Measurements from ENCODE around the gene WDR1.

The WDR1 gene

DNA sequence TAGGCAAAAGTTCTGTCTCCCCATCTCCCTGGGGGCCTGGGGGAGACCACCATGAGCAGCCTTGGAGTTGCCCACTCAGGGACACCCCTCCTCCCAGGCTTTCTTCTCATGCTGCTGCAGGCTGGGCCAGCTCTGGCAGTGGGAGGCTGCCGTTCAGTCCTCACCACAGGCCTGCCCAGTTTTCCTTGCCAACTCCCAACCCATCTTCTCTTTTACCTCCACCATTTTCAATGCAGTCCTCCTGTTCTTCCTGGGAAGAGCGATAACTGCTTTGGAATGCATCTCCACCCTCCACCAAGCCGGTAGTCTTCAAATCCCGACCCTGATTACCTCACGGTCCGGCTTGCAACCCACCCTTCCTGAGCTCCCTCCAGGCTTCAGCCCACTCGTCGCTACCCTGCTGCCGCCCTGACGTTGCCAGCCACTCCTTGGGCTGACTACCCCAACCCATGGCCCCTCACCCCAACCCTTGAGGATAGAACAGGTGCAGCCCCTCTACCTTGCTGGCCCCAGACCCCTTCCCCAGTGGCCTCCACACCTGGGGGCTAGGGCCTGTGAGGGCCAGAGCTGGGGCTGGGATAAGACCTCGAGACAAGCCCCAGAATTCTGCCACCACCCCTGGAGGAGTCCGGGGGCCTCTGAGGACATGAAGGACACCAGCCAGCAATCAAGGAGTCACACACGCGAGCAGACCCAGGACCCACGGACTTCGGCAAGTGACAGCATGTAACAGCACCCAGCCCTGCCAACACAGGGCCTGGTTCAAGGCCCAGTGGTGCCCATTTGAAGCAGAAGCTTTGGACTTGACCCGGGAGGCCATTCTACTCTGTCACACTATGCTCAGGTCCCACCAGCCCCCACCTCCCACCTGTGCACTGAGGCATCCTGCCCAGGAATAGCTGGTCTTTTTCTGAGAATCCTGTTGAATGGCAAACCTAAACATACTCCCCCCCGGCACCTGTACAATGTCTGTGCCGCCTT lies 9.2 kb downstream of the WDR1 start:
- Histone ChIP-seq H3K27ac (ENCODE audit: low read depth, low read length) (peak overlapping the region; percentile 65), H3K9me3 (ENCODE audit: control insufficient read depth in 5 of 5, low read length in 5 of 5) (no peaks in the 10 kb centered on the region)

DNA sequence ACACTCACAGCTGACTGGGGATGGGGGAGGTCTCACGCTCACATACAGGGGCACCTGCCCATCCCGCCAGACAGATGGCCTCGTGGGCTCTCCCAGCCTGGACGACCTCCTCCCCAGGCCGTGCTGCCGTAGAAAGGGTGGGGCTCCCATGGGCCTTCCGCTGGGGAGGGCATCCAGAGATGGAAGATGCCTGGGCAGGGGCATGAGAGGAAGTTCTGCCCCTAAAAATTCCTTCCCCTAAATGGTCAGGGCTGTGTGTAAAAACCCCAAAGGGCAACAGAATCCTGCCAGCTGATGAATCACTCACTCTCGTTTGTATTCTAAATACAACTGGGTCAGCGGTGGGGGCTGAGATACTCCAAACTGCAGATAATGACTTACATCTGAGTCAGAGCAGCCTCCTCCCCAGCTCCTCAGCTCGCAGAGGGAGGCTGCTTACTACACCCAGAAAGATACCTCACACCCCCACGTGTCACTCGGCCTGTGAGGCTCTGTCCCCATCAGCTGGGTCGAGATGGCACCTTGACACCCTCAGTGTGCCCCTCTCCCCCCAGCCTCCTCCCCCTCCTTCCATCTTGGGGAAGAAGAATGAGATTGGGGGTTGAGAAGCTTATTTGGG lies 10.1 kb downstream of the WDR1 start:
- Histone ChIP-seq H3K27ac (ENCODE audit: low read depth, low read length) (peak overlapping the region; percentile 65), H3K9me3 (ENCODE audit: control insufficient read depth in 5 of 5, low read length in 5 of 5) (no peaks in the 10 kb centered on the region), H3K4me1 (ENCODE audit: control insufficient read depth in 5 of 5, insufficient read depth in 5 of 5, low read length in 5 of 5) (peaks cover 8 to 80% (median 62%) of the 10 kb centered on the region in 5 donors), H3K4me3 (ENCODE audit: low read depth in 1 of 5, low read length in 5 of 5) (peak overlapping the region in 2 of 5 donors; percentile 3 to 17), H3K9ac (ENCODE audit: low read length in 5 of 5) (peak overlapping the region in 2 of 5 donors; percentile 16 to 28), H3K27me3 (ENCODE audit: control insufficient read depth in 5 of 5, insufficient read depth in 4 of 5, low read length in 5 of 5) (no peaks in the 10 kb centered on the region), H3K36me3 (ENCODE audit: control insufficient read depth in 5 of 5, insufficient read depth in 5 of 5, low read length in 5 of 5) (peaks cover 0 to 61% (median 48%) of the 10 kb centered on the region in 5 donors)

More for the DNA sequence above, 9.2 kb downstream of the WDR1 start:
- Histone ChIP-seq H3K27me3 (ENCODE audit: control insufficient read depth in 5 of 5, insufficient read depth in 4 of 5, low read length in 5 of 5) (no peaks in the 10 kb centered on the region), H3K9ac (ENCODE audit: low read length in 5 of 5) (peak overlapping the region in 1 of 5 donors; percentile 14), H3K4me3 (ENCODE audit: low read depth in 1 of 5, low read length in 5 of 5) (peak overlapping the region in 1 of 5 donors; percentile 3), H3K4me1 (ENCODE audit: control insufficient read depth in 5 of 5, insufficient read depth in 5 of 5, low read length in 5 of 5) (peaks cover 8 to 75% (median 56%) of the 10 kb centered on the region in 5 donors), H3K36me3 (ENCODE audit: control insufficient read depth in 5 of 5, insufficient read depth in 5 of 5, low read length in 5 of 5) (peaks cover 0 to 63% (median 49%) of the 10 kb centered on the region in 5 donors)

DNA sequence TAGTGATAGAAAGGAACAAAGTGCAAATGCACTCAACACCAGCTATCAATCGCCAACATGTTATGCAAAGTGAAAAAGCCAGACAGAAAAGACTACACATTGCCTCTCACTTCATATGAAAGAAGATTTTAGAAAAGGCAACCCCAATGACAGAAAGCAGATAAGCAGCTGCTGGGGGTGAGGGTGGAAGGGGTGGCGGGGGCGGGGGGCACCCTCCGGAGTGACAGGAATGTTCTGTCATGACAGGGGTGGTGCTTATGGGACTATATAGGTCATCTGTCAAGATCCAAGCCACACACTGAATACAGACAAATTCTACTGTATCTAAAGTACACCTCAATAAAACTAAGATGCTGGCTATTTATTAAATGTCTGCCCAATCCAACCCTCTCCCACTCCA lies 10.7 kb downstream of the WDR1 start:
- Histone ChIP-seq H3K36me3 (ENCODE audit: control insufficient read depth in 5 of 5, insufficient read depth in 5 of 5, low read length in 5 of 5) (peaks cover 0 to 60% (median 44%) of the 10 kb centered on the region in 5 donors), H3K9ac (ENCODE audit: low read length in 5 of 5) (peak overlapping the region in 1 of 5 donors; percentile 16), H3K9me3 (ENCODE audit: control insufficient read depth in 5 of 5, low read length in 5 of 5) (no peaks in the 10 kb centered on the region), H3K27me3 (ENCODE audit: control insufficient read depth in 5 of 5, insufficient read depth in 4 of 5, low read length in 5 of 5) (no peaks in the 10 kb centered on the region), H3K4me3 (ENCODE audit: low read depth in 1 of 5, low read length in 5 of 5) (peak overlapping the region in 1 of 5 donors; percentile 17), H3K4me1 (ENCODE audit: control insufficient read depth in 5 of 5, insufficient read depth in 5 of 5, low read length in 5 of 5) (peaks cover 8 to 80% (median 64%) of the 10 kb centered on the region in 5 donors), H3K27ac (ENCODE audit: low read depth, low read length) (peak overlapping the region; percentile 65)

DNA sequence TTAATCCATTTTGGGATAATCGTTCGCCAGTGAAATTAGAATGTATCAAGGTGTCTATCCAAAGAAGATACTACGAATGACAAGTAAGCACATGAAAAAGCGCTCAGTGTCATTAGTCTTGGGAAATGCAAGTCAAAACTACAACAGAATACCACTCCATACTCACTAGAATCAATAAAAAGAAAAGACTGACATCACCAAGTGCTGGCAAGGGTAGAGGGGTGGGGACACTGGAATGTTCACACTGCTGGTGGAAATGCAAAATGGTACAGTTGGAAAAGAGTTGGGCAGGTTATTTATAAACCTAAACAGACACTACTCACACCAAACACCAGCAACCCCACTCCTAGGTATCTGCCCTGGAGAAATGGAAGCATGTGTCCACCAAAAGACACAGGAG lies 11.2 kb downstream of the WDR1 start:
- Histone ChIP-seq H3K36me3 (ENCODE audit: control insufficient read depth in 5 of 5, insufficient read depth in 5 of 5, low read length in 5 of 5) (peaks cover 0 to 60% (median 40%) of the 10 kb centered on the region in 5 donors), H3K9ac (ENCODE audit: low read length in 5 of 5) (no peak overlapping the region), H3K4me3 (ENCODE audit: low read depth in 1 of 5, low read length in 5 of 5) (no peak overlapping the region), H3K27ac (ENCODE audit: low read depth, low read length) (peak overlapping the region; percentile 65), H3K4me1 (ENCODE audit: control insufficient read depth in 5 of 5, insufficient read depth in 5 of 5, low read length in 5 of 5) (peaks cover 8 to 80% (median 66%) of the 10 kb centered on the region in 5 donors), H3K27me3 (ENCODE audit: control insufficient read depth in 5 of 5, insufficient read depth in 4 of 5, low read length in 5 of 5) (no peaks in the 10 kb centered on the region), H3K9me3 (ENCODE audit: control insufficient read depth in 5 of 5, low read length in 5 of 5) (no peaks in the 10 kb centered on the region)

DNA sequence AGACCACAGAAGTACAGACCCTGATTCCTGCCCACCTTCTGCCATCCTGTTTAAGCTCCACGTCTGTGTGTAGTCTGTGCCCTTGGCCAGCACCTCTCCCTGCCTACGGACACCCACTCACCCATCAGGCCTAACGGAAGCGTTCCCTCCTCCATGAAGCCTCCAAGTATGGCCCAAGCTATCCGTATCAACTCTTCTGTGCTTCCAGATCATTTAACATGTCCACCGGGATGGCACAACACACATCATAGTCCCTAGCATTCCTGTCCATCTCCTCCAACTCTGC lies 11.7 kb downstream of the WDR1 start:
- Histone ChIP-seq H3K9ac (ENCODE audit: low read length in 5 of 5) (peak overlapping the region in 1 of 5 donors; percentile 16), H3K4me1 (ENCODE audit: control insufficient read depth in 5 of 5, insufficient read depth in 5 of 5, low read length in 5 of 5) (peaks cover 8 to 79% (median 66%) of the 10 kb centered on the region in 5 donors), H3K4me3 (ENCODE audit: low read depth in 1 of 5, low read length in 5 of 5) (no peak overlapping the region), H3K9me3 (ENCODE audit: control insufficient read depth in 5 of 5, low read length in 5 of 5) (no peaks in the 10 kb centered on the region), H3K27me3 (ENCODE audit: control insufficient read depth in 5 of 5, insufficient read depth in 4 of 5, low read length in 5 of 5) (no peaks in the 10 kb centered on the region), H3K36me3 (ENCODE audit: control insufficient read depth in 5 of 5, insufficient read depth in 5 of 5, low read length in 5 of 5) (peaks cover 0 to 60% (median 40%) of the 10 kb centered on the region in 5 donors), H3K27ac (ENCODE audit: low read depth, low read length) (no peak overlapping the region)

DNA sequence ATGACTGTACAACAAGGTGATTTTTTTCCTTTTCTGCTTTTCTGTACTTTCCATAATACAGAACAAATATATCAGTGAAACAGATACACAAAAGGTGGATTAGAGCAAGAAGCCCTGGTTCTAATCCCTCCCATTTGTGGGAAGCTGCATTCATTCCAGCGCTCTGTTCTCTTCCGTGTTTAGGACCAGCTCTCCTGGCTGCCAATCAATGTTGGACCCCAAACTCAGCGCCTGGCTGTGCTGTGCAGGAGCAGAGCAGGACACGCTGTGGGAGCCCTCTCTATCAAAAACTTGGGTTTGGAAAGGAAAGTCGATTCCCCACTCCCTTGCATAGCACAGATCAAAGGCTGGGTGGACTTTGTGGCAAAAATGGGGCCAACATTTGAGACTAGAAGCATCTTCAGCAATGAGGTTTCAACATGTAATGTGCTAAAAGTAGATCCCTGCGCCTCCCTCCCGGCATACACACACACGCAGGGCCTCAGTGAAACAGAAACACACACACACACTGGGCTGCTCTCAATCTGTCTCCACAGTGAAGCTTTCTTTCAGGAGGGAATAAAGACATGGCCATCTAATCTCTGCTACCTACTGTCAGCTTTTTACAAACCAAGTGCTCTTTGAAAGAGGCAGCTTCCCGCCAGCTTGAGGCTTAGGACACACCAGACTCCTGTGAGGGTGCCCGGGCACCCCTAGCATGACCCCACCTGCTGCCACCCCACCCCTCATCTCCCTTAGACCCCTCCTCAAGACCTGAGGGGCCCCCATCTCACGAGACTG lies 12.2 kb downstream of the WDR1 start:
- Histone ChIP-seq H3K27ac (ENCODE audit: low read depth, low read length) (no peak overlapping the region), H3K27me3 (ENCODE audit: control insufficient read depth in 5 of 5, insufficient read depth in 4 of 5, low read length in 5 of 5) (no peaks in the 10 kb centered on the region), H3K36me3 (ENCODE audit: control insufficient read depth in 5 of 5, insufficient read depth in 5 of 5, low read length in 5 of 5) (peaks cover 0 to 62% (median 42%) of the 10 kb centered on the region in 5 donors), H3K9ac (ENCODE audit: low read length in 5 of 5) (peak overlapping the region in 2 of 5 donors; percentile 16 to 35), H3K4me1 (ENCODE audit: control insufficient read depth in 5 of 5, insufficient read depth in 5 of 5, low read length in 5 of 5) (peaks cover 8 to 76% (median 64%) of the 10 kb centered on the region in 5 donors), H3K9me3 (ENCODE audit: control insufficient read depth in 5 of 5, low read length in 5 of 5) (no peaks in the 10 kb centered on the region), H3K4me3 (ENCODE audit: low read depth in 1 of 5, low read length in 5 of 5) (no peak overlapping the region)

DNA sequence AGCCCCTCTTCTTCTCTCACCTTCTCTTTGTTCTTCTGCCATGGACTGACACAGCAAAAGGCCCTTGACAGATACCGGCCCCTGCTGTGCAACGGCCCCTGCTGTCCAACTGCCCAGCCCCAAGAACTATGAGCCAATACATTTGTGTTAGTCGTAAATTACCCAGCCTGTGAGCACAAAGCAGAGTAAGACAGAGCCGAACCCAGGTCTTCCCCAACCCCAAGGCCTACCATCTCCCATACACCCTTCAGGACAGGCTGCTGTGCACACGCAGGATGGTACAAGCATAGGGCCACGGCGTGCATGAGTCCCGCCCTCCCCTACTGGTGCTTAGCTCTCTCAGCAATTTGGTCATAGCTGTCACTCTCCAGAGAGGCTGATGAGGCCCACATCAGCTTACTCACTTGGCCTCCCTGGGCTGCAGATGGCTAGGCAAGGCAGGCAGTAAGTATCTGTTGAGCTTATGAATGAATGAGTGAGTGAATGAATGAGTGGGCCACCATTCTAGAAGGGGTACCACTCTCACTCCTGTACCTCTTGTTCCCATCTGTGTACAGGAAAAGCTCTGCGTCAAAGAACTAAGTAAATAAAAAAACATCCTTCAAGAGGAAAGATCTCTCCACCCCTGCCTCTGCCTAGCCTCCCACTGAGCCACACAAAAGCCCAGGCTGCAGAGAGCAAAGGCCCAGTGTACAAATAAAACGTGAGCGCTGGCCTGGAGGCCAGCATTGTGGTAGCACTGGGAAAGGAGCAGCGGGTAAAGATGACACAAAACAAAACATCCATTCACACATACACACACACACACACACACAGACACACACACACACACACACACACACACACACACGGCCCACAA lies 13.9 kb downstream of the WDR1 start:
- Histone ChIP-seq H3K4me3 (ENCODE audit: low read depth in 1 of 5, low read length in 5 of 5) (no peak overlapping the region), H3K36me3 (ENCODE audit: control insufficient read depth in 5 of 5, insufficient read depth in 5 of 5, low read length in 5 of 5) (peaks cover 0 to 64% (median 49%) of the 10 kb centered on the region in 5 donors), H3K4me1 (ENCODE audit: control insufficient read depth in 5 of 5, insufficient read depth in 5 of 5, low read length in 5 of 5) (peaks cover 7 to 65% (median 50%) of the 10 kb centered on the region in 5 donors), H3K9me3 (ENCODE audit: control insufficient read depth in 5 of 5, low read length in 5 of 5) (no peaks in the 10 kb centered on the region), H3K27ac (ENCODE audit: low read depth, low read length) (no peak overlapping the region), H3K9ac (ENCODE audit: low read length in 5 of 5) (no peak overlapping the region), H3K27me3 (ENCODE audit: control insufficient read depth in 5 of 5, insufficient read depth in 4 of 5, low read length in 5 of 5) (no peaks in the 10 kb centered on the region)

DNA sequence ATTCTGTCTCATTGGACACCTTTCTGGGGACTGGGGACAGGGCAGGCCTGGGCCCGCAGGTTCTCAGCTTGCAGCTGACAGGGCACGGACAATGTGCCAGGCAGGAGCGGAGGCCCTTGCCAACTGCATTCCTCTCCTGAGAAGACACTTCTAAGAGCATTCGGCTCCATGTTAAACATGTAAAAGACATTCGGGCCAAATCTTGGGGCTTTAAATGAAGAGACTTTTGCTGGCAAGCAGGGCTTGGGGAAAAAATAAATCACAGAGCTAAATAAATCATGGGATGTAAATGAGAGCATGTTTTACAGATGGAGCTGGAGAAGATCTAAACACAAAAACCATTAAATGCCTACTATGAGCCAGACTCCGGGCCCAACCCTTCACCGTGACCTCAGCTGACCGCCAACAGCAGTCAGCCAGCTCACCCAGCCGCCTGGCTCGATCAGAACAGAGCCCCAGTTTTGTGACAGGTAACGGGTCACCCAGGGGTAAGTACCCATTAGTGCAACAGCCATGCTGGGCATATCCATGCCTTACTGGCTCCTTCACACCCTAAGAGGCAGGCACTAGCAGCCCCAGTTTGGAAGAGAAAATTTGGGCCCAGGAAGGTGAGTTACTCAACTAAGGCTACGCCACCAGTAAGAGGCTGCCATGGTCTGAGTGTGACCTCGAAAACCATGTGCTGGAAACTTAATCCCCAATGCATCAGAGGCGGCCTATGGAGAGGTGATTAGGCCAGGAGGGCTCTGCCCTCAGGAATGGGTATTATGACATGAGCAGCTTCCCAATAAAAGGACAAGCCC lies 14.7 kb downstream of the WDR1 start:
- Histone ChIP-seq H3K27me3 (ENCODE audit: control insufficient read depth in 5 of 5, insufficient read depth in 4 of 5, low read length in 5 of 5) (no peaks in the 10 kb centered on the region), H3K9me3 (ENCODE audit: control insufficient read depth in 5 of 5, low read length in 5 of 5) (no peaks in the 10 kb centered on the region), H3K27ac (ENCODE audit: low read depth, low read length) (peak overlapping the region; percentile 30), H3K4me3 (ENCODE audit: low read depth in 1 of 5, low read length in 5 of 5) (no peak overlapping the region), H3K9ac (ENCODE audit: low read length in 5 of 5) (no peak overlapping the region), H3K36me3 (ENCODE audit: control insufficient read depth in 5 of 5, insufficient read depth in 5 of 5, low read length in 5 of 5) (peaks cover 0 to 68% (median 52%) of the 10 kb centered on the region in 5 donors), H3K4me1 (ENCODE audit: control insufficient read depth in 5 of 5, insufficient read depth in 5 of 5, low read length in 5 of 5) (peaks cover 5 to 64% (median 45%) of the 10 kb centered on the region in 5 donors)

Measured in subcutaneous abdominal adipose tissue (tissue), 5 donors.